ENCODE results near the gene GSTA3.

DNA sequence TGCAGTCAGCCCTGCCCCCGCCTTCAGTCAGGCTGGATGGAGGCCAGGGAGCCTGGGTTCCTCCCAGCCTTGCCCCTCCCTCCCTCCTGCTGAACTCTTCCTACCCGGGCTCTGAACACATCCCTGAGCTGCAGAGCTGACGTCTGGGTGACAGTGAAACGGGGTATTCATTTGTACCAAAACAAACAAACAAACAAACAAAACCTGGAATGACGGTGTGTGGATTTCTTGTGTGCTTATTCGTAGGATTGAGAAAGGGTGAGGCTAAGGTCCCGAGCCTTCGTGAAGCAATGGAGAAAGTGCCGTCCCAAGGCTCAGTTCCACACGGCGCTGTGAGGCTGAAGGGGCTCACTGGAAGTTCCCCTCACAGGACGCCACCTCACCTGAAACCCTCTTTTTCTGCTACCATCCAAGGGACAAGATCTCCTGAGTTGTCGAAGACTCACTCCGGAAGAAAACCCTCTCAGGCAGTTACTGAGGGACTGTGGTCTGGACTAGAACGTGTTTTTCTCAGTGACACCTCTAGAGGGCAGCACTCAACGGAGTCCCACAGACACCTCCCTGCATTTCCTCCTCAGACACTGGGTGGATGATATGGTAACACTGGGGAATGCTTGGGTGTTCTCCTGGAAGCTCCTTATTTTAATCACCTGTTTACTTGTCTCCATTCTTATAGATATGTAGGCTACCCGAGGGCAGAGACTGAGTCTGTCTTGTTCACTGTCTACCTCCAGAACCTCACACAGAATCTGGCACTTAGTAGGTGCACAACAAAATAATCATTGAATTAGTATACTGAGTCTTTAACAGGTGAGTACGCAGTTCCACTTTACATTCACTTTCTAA is 27.3 kb downstream of the GSTA3 start:
- peak; percentile 41 to 74 (median 70) for TF ChIP-seq CTCF (IDR thresholded peaks at IDR 0.05)
- TF ChIP-seq POLR2A (IDR thresholded peaks at IDR 0.05), result no peak
- TF ChIP-seq POLR2AphosphoS5 (IDR thresholded peaks at IDR 0.05), result no peak

All from sigmoid colon (tissue), 4 donors.